Adipose tissue (tissue), 3 donors: ENCODE data around the gene RGPD3. TPM values are rescaled to one million over a fixed set of nuclear protein-coding genes. Genes with fewer than 3 reads are reported as not detected.
"Not testable (repeated sequence)": the region's sequence is repeated elsewhere in the genome, so short reads cannot be mapped to it uniquely, and the experiment has no call there.

ENCODE experiments used
- H3K27ac ChIP-seq: one replicate; pipeline ENCODE4 v1.5.1; 2013; ENCODE audit warnings: low read depth, low read length
- WGBS, 3 donors: extraction: QIAGEN DNeasy Blood & Tissue Kit; methylation state at CpG; one replicate each; pipeline ENCODE4 v1.1.7; 2013; 5-methylcytosine and 5-hydroxymethylcytosine counted together
- polyA plus RNA-seq, 3 donors: library from polyadenylated mRNA; stranded (reverse); fragments of 200-250 nt; gene quantifications; one replicate each; pipeline ENCODE4 v1.2.3, GENCODE V29; 2013
- donor health status: healthy with polysubstance abuse.
- donor health status: Bipolar disorder and iron deficiency.
- donor health status: healthy.

Gene RGPD3
- polyA plus RNA-seq, 3 donors: 0.10 to 0.15 (median 0.11) TPM

DNA sequence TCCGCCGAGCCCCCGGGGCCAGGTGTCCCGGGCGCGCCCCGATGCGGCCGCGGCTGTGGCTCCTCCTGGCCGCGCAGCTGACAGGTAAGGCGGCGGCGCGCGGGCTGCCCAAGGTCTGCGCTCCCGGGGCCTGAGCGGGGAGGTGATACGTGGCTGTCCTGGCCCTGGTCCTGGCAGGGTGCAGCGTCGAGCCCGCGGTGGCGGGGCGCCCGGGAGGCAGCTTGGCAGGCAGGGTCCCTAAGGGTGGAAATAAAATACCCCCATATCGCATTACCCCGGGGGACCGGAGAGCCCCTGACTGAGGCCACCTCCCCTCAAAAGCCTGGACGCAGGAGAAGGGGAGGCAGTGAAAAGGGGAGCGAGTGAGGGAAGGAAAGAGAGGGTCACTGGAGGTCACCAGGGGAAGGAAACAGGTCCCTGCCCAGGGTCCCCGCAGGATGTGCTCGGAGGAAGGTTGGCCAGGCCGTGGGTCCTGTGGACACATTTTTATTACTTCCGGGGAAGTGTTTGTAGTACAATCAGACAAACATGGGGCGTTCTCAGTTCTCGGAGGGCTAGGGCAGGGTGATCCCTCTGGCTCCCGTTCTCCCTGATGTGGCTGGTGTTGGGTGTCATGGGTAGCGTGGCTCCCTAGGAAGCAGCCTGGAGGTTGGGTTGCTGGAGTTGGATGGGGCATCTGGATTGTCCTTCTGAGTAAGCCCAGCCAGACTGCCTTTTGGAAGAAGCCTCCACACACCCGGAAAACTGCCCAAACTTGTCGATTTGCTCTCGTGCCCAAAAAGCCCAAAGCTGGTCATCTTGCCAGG lies 19.4 kb upstream of the RGPD3 start:
- 18 to 21% (median 20%) methylated on average over 41 to 44 of the region's 44 CpGs for WGBS, 3 donors
- not testable (repeated sequence) for H3K27ac ChIP-seq

DNA sequence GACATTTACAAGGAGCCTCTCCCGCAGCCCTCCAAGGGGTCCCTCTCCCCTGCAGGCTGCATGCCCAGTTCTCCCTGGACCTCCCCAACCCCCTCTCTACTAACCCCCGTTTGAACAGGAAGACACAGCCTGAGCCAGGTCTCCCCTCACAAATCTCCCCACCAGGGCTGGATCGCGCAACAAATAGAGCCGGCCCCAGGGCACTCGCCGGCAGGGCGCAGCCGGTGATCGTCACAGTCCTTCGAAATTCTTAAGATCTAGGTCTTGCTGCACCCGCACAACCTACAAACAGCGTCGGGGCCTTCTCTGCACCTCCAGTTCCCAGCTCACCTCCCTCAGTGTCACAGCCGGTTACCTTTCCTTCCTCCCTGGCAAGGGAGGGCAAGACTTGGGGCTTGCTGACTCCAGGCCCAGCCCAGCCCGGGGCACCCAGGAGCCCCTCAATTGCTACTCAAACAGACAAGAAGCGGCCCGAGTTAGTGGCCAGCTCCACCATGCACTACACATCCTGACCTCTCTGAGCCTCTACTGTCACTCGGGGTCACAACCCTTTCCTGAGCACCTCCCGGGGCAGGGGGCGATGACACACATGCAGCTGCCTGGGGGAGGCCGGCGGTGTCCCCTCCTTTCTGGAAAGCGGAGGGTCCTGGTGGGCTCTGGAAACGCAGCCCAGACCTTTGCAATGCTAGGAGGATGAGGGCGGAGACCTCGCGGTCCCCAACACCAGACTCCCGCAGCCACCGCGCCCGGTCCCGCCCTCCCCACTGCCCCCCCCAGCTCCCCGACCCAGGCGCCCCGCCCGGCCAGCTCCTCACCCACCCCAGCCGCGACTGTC lies 18.6 kb upstream of the RGPD3 start, which contains the start of gene CD8B2:
TSS of gene CD8B2 (plus strand) at position 814 of the 835 bp plus-strand sequence. CDS start 63 bp downstream, outside the sequence.
- H3K27ac ChIP-seq: not testable (repeated sequence)
- 24 to 47% (median 29%) methylated on average over 14 to 26 of the region's 39 CpGs for WGBS, 3 donors

- not testable (repeated sequence) for H3K27ac ChIP-seq
- no CpG with 5 or more reads among the region's 1 CpG for WGBS, 3 donors
Observed at GRCh38 chr2:106479563-106479962, 11.3 kb upstream of the RGPD3 start.

DNA sequence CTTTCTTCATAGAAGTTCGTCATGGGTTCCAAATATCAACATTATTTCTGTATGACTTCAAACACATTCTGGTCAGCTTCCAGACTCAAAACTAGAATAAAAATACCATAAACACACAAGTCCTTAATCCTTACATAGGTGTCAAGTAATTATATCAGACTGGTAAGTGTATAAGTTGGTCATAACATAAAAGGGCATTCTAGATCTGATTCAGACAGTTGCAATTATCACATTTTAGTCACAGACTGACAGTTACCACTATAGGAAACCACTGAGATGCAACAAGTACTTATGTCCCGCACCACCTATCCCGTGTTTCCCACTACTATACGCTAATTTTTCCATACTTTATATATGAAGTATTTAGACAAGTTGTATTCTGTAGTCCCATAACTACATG lies 9.4 kb upstream of the RGPD3 start:
- WGBS, 3 donors: 79 to 88% (median 83%) methylated on average over 1 of the region's 4 CpGs
- H3K27ac ChIP-seq: not testable (repeated sequence)

DNA sequence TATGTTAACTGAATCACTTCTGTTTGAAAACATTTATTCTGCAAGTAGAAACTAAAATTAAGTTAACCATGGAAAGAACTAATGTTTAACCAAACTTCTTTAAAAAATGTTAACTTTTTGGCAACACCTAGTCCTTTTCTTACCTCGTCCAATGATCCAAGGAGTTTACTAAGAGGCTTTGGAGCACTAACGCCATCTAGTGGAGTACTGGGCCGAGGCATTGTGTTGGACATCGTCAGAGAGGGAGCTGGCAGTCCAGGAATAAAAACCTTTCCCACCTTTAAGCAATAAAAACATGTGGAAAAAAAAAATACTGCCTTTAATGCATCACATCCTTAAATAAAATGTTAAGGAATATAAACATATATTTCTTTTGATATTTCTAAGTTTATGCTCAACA lies 2.4 kb upstream of the RGPD3 start:
- WGBS, 3 donors: 0 to 6% (median 2%) methylated on average over 4 of the region's 4 CpGs
- H3K27ac ChIP-seq: not testable (repeated sequence)

DNA sequence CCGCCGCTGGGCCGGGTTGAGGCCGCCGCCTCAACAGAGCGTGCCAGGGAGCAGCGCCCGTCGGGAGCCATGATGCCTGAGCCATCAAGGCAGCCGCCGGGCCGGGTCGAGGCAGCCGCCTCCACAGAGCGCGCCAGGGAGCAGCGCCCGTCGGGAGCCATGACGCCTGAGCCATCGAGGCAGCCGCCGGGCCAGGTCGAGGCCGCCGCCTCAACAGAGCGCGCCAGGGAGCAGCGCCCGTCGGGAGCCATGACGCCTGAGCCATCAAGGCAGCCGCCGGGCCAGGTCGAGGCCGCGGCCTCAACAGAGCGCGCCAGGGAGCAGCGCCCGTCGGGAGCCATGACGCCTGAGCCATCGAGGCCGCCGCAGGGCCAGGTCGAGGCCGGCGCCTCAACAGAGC lies 697 bp downstream of the RGPD3 start:
- WGBS, 3 donors: 94 to 97% (median 94%) methylated on average over 25 to 46 of the region's 49 CpGs
- not testable (repeated sequence) for H3K27ac ChIP-seq

DNA sequence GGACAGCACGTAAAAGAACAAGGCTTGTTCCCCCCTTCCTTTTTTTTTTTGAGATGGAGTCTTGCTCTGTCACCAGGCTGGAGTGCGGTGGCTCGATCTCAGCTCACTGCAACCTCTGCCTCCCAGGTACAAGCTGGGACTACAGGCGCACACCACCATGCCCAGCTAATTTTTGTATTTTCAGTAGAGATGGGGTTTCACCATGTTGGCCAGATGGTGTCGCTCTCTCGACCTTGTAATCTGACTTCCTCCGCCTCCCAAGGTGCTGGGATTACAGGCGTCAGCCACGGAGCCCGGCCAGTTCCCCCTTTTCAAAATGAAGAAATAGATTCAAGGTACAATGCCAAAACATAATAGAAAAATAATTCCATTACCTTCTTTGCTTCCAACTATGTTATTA lies 6.3 kb downstream of the RGPD3 start:
- not testable (repeated sequence) for H3K27ac ChIP-seq
- 43 to 60% (median 49%) methylated on average over 10 of the region's 10 CpGs for WGBS, 3 donors

DNA sequence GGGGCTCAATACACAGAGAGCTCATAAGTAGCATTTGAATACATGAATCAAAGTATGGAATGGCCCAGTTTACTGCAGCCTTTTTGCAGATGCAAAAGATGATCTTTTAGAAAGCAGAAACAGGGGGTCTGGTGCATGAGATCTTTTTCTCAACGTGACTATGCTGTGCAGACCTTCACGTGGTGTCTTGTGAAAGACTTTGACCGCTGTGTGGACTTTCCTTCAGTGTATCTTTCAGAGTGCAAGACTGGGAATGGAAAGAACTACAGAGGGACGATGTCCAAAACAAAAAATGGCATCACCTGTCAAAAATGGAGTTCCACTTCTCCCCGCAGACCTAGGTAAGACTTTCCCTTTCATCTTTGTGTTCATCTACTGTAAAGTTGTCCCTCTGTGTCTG lies 77.5 kb downstream of the RGPD3 start:
- WGBS, 3 donors: 85 to 97% (median 90%) methylated on average over 5 of the region's 5 CpGs
- H3K27ac ChIP-seq: not testable (repeated sequence)

DNA sequence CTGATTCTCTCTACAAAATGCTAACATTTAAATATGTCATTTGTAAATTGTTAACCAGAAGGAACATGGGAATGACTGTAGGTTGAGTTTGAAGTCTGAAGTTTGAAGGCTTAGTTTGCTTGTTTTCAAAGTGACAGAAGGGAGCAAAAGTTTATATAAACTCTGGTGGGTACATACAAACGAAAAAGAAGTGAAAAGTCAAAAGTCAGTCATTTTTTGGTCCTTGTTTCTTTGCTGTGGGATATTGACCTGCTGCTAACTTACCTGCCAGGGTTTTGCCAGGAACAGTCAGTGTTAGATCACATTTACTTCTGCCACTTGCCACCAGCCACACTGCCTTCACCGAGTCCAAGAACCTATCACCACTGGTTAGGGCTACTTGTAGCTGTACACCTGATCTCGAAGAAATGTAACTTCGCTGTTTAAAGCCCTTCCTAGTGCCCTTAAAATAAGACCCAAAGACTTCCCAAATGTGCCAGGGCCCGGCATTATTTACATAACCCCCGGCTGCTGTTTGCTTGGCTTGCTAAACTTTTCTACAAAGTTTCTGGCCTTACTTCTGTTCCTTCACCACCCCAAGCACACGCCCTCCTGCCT lies 79.3 kb downstream of the RGPD3 start:
- WGBS, 3 donors: 49 to 73% (median 72%) methylated on average over 6 to 7 of the region's 7 CpGs
- not testable (repeated sequence) for H3K27ac ChIP-seq

DNA sequence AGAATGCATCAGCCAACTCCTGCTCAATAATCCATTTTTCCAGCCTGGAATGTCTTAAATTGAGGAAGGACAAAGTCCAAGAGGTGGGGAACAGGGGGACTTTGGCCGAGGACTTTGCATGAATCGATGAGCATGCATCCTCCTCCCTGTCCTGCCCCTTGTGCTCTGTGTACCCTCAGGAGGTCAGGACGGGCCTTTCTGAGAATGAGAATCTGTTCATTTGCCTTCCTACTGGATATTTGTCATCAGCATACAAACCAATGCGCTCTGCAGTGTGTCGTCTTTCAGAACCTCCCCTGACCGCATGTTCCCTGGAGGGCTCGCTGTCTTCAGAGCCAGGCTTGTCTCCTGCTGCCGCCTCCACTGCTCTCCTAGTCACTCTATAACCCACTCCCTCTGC lies 83.7 kb downstream of the RGPD3 start:
- 81 to 86% (median 83%) methylated on average over 7 to 8 of the region's 8 CpGs for WGBS, 3 donors

DNA sequence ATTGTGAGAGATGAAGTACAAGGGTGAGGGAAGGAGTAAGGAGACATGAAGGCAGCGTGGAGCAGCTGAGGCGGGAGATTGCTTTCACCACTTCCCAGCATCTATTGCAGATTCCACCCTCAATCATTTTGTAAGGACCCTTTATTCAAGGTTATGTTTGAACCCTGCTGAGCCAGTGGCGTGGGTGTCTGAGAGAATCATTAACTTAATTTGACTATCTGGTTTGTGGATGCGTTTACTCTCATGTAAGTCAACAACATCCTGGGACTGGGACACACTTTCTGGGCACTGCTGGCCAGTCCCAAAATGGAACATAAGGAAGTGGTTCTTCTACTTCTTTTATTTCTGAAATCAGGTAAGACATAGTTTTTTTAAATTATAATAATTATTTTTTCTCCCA lies 86.3 kb downstream of the RGPD3 start:
- 68 to 94% (median 88%) methylated on average over 4 of the region's 4 CpGs for WGBS, 3 donors
- H3K27ac ChIP-seq: not testable (repeated sequence)

More for the DNA sequence above, 83.7 kb downstream of the RGPD3 start:
- H3K27ac ChIP-seq: not testable (repeated sequence)

- WGBS, 3 donors: 71 to 82% (median 80%) methylated on average over 3 of the region's 3 CpGs
- not testable (repeated sequence) for H3K27ac ChIP-seq
Observed at GRCh38 chr2:106379567-106379966, 88.6 kb downstream of the RGPD3 start.

DNA sequence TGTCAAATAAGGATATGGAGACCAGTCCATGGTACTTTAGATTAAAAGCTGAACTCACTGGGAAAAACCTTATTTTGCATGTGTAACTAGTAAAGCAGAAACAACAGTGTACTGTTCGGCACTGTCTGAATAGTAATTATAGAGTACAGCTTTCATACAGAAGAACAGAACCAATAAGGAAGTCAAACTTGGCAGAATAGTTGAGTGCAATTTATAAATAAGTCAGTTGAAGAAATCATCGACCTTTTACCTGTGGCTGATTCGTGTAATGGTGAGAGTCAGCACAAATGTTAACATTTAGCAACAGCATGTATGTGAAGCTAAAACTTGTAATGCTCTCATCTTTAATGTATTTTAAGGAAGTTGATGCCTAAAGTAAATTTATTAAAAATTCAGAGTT lies 99.0 kb downstream of the RGPD3 start:
- WGBS, 3 donors: 23 to 69% (median 69%) methylated on average over 2 of the region's 3 CpGs
- H3K27ac ChIP-seq: not testable (repeated sequence)

- H3K27ac ChIP-seq: no peak overlapping the region
- WGBS, 3 donors: 72 to 78% (median 75%) methylated on average over 12 of the region's 12 CpGs
Observed at GRCh38 chr2:106366204-106366885, 101.9 kb downstream of the RGPD3 start.

GRCh38 chr2:106363791-106364190 lies 104.4 kb downstream of the RGPD3 start:
- H3K27ac ChIP-seq: no peak overlapping the region
- 78 to 81% (median 79%) methylated on average over 2 of the region's 2 CpGs for WGBS, 3 donors

GRCh38 chr2:106362789-106363188 lies 105.4 kb downstream of the RGPD3 start:
- 0% methylated on average over 1 of the region's 1 CpG for WGBS, 3 donors
- no peak overlapping the region for H3K27ac ChIP-seq

DNA sequence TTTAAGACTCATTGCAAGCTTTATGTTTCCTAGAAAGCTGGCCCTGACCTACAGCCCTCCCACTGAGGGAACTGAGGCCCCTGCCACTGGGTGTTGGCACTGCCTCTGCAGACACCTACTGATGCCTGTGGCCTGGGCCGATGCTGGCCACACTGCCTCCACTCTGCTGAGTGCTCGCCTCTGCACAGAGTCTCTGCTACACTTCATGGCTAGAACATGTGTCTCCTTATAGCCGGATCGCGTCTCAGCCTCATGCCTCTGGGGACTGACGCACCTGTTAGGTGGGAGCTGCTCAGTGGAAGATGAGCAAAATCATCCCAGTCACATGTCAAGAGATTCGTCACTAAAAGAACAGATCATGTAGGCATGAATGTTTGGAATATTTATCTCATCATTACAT lies 108.7 kb downstream of the RGPD3 start:
- 91 to 95% (median 93%) methylated on average over 7 of the region's 7 CpGs for WGBS, 3 donors

DNA sequence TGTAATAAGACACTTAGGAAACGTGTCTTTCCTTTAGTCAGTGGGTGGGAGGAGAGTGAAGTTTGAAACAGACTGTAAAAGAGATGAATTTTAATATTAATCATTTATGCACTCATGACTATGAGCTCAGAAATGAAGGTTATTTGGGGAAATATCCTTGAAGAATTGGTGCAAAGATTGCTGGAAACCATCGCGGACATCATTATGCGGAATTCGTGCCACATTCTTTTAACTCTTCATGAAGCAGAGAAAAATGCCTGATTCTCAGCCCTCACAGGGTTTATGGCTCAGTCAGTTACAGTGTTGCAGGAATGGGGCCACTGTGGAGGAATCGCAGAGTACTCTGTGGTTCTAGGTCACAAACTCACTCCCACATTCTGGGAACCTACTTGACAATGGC lies 109.7 kb downstream of the RGPD3 start:
- H3K27ac ChIP-seq: no peak overlapping the region
- 39 to 59% (median 55%) methylated on average over 6 of the region's 6 CpGs for WGBS, 3 donors

More for the DNA sequence above, 108.7 kb downstream of the RGPD3 start:
- no peak overlapping the region for H3K27ac ChIP-seq
